ENCODE measurements around the gene NFATC1. TPM values are rescaled to one million over a fixed set of nuclear protein-coding genes. Genes with fewer than 3 reads are reported as not detected.

The NFATC1 gene
- total RNA-seq, 6 experiments from 2014 or later = 0.57 to 2.0 (median 0.89) TPM

- no peak for TF ChIP-seq CTCF (IDR thresholded peaks at IDR 0.05)
- 0 out of 2 replicates have a peak, but pooled peaks cover under 1% of the 10 kb centered on the region for H3K36me3 Mint-ChIP-seq (ENCODE audit: low read depth)
- no peaks in the 10 kb centered on the region for H3K4me1 Mint-ChIP-seq (ENCODE audit: low read depth)
- no peak for DNase-seq
- H3K27me3 Mint-ChIP-seq (ENCODE audit: insufficient read depth) = peaks cover 7% of the 10 kb centered on the region; the same call in 1 of the 2 replicates
- H3K4me3 Mint-ChIP-seq = no peak overlapping the region
- no peak overlapping the region for H3K27ac Mint-ChIP-seq
- peaks cover 9% of the 10 kb centered on the region; the same call in 1 of the 2 replicates for H3K9me3 Mint-ChIP-seq
These were observed 158.6 kb downstream of the NFATC1 start for GRCh38 chr18:79554321-79554720.

- no peak for TF ChIP-seq CTCF (IDR thresholded peaks at IDR 0.05)
- H3K9me3 Mint-ChIP-seq = peaks cover 17% of the 10 kb centered on the region
- H3K27ac Mint-ChIP-seq = no peak overlapping the region
- no peaks in the 10 kb centered on the region for H3K4me1 Mint-ChIP-seq (ENCODE audit: low read depth)
- no peak overlapping the region for H3K4me3 Mint-ChIP-seq
- DNase-seq = no peak
- H3K36me3 Mint-ChIP-seq (ENCODE audit: low read depth) = peaks cover 9% of the 10 kb centered on the region; the same call in 1 of the 2 replicates
- H3K27me3 Mint-ChIP-seq (ENCODE audit: insufficient read depth) = peaks cover 7% of the 10 kb centered on the region; the same call in 1 of the 2 replicates
These were observed 159.4 kb downstream of the NFATC1 start for GRCh38 chr18:79554945-79555645.

- H3K36me3 Mint-ChIP-seq (ENCODE audit: low read depth) = peaks cover 10% of the 10 kb centered on the region; the same call in 1 of the 2 replicates
- peaks cover 21% of the 10 kb centered on the region for H3K9me3 Mint-ChIP-seq
- H3K27me3 Mint-ChIP-seq (ENCODE audit: insufficient read depth) = peaks cover 7% of the 10 kb centered on the region
- H3K27ac Mint-ChIP-seq = no peak overlapping the region
- no peak overlapping the region for H3K4me3 Mint-ChIP-seq
- no peak for TF ChIP-seq CTCF (IDR thresholded peaks at IDR 0.05)
- H3K4me1 Mint-ChIP-seq (ENCODE audit: low read depth) = no peaks in the 10 kb centered on the region
- DNase-seq = no peak
These were observed 160.2 kb downstream of the NFATC1 start for GRCh38 chr18:79555885-79556284.

GRCh38 chr18:79556829-79557585 is 161.3 kb downstream of the NFATC1 start:
- Mint-ChIP-seq H3K9me3 (peaks cover 21% of the 10 kb centered on the region), H3K27me3 (ENCODE audit: insufficient read depth) (peaks cover 7% of the 10 kb centered on the region), H3K4me1 (ENCODE audit: low read depth) (no peaks in the 10 kb centered on the region), H3K27ac (no peak overlapping the region), H3K4me3 (no peak overlapping the region), H3K36me3 (ENCODE audit: low read depth) (peaks cover 10% of the 10 kb centered on the region; the same call in 1 of the 2 replicates)
- DNase-seq = no peak
- TF ChIP-seq CTCF (IDR thresholded peaks at IDR 0.05) = no peak

- Mint-ChIP-seq H3K36me3 (ENCODE audit: low read depth) (peaks cover 10% of the 10 kb centered on the region; the same call in 1 of the 2 replicates), H3K4me1 (ENCODE audit: low read depth) (no peaks in the 10 kb centered on the region)
These were observed 162.6 kb downstream of the NFATC1 start for GRCh38 chr18:79558196-79558932.

More at GRCh38 chr18:79558196-79558932, 162.6 kb downstream of the NFATC1 start:
- peaks cover 9% of the 10 kb centered on the region for H3K27me3 Mint-ChIP-seq (ENCODE audit: insufficient read depth)
- DNase-seq = no peak
- no peak overlapping the region for H3K27ac Mint-ChIP-seq
- H3K4me3 Mint-ChIP-seq = no peak overlapping the region
- peaks cover 21% of the 10 kb centered on the region for H3K9me3 Mint-ChIP-seq
- TF ChIP-seq CTCF (IDR thresholded peaks at IDR 0.05) = no peak

Measured in HFFc6 (cell line).